Gastrocnemius medialis (tissue), 4 donors: ENCODE results near the gene RAB26.

Experiments used
- CTCF ChIP-seq, 5 experiments: fragments of 450-650 bp in 3 of 5; fragments of 200-600 bp in 2 of 5; sonication (generic) in 2 of 5; IDR thresholded peaks in 4 of 5; conservative IDR thresholded peaks in 1 of 5; 1 replicate in 4 of 5; 2 replicates in 1 of 5; pipeline ENCODE4 v1.5.1; 2016 to 2019; ENCODE audit warnings: antibody characterized with exemption in 5 of 5, mild to moderate bottlenecking in 3 of 5, moderate library complexity in 3 of 5
- POLR2A ChIP-seq, 2 donors: fragments of 450-650 bp; IDR thresholded peaks; one replicate each; pipeline ENCODE4 v1.6.1; 2017; ENCODE audit warnings: antibody characterized with exemption in 2 of 2, mild to moderate bottlenecking in 2 of 2, moderate library complexity in 2 of 2

- TF ChIP-seq CTCF (IDR thresholded peaks at IDR 0.05 in 4 of 5, conservative IDR thresholded peaks at IDR 0.05 in 1 of 5): no peak
- TF ChIP-seq POLR2A (IDR thresholded peaks at IDR 0.05): no peak
These were observed 7.8 kb downstream of the RAB26 start for GRCh38 chr16:2155977-2156848.
